CD14-positive monocyte (primary cell): ENCODE results near the gene CCND1. TPM values are rescaled to one million over a fixed set of nuclear protein-coding genes. Genes with fewer than 3 reads are reported as not detected.

ENCODE experiments used
- DNase-seq, 3 donors: peaks; one replicate each; pipeline ENCODE4 v3.0.0-alpha.2; 2011 to 2022
- H2AFZ ChIP-seq: 2 replicates; pipeline ENCODE4 v1.6.0; 2012; ENCODE audit warnings: mild to moderate bottlenecking, low read depth, low read length, inconsistent platforms; ENCODE audit not compliant: insufficient read depth, poor library complexity, severe bottlenecking
- H3K27ac ChIP-seq, 2 donors: 1 replicate in 1 of 2; 2 replicates in 1 of 2; pipeline ENCODE4 v1.5.1; 2012 to 2013; ENCODE audit warnings: low read length in 2 of 2, control low read depth in 1 of 2, inconsistent platforms in 1 of 2, low read depth in 1 of 2, mild to moderate bottlenecking in 1 of 2
- H3K27me3 ChIP-seq, 2 donors: one replicate each; pipeline versions ENCODE4 v1.6.0 to v1.6.1; 2011 to 2013; ENCODE audit warnings: low read length in 2 of 2; ENCODE audit not compliant: control insufficient read depth in 2 of 2, insufficient read depth in 2 of 2
- H3K36me3 ChIP-seq, 2 donors: replicated peaks in 1 of 2; 1 replicate in 1 of 2; 2 replicates in 1 of 2; pipeline versions ENCODE4 v1.5.1 to v1.6.1; 2012 to 2013; ENCODE audit warnings: low read length in 2 of 2, control low read depth in 1 of 2, inconsistent platforms in 1 of 2, mild to moderate bottlenecking in 1 of 2; ENCODE audit not compliant: insufficient read depth in 2 of 2, control insufficient read depth in 1 of 2
- H3K4me1 ChIP-seq, 2 donors: 1 replicate in 1 of 2; 2 replicates in 1 of 2; pipeline versions ENCODE4 v1.5.1 to v1.6.1; 2012 to 2013; ENCODE audit warnings: low read length in 2 of 2, control low read depth in 1 of 2, inconsistent platforms in 1 of 2, mild to moderate bottlenecking in 1 of 2, moderate library complexity in 1 of 2; ENCODE audit not compliant: insufficient read depth in 2 of 2, control insufficient read depth in 1 of 2
- H3K4me2 ChIP-seq: replicated peaks from 2 replicates; pipeline ENCODE3; 2012; ENCODE audit warnings: low read length, moderate library complexity, mild to moderate bottlenecking; ENCODE audit not compliant: poor library complexity, severe bottlenecking; ENCODE audit errors: extremely low read depth
- H3K4me3 ChIP-seq, 3 experiments: fragments of 200-600 bp in 1 of 3; sonication (generic) in 1 of 3; replicated peaks in 1 of 3; 1 replicate in 2 of 3; 2 replicates in 1 of 3; pipeline ENCODE4 v1.5.1; 2011 to 2013; ENCODE audit warnings: low read length in 3 of 3, mild to moderate bottlenecking in 3 of 3, control low read depth in 2 of 3, low read depth in 2 of 3, inconsistent platforms in 1 of 3, moderate library complexity in 1 of 3
- H3K79me2 ChIP-seq: 2 replicates; pipeline ENCODE4 v1.6.0; 2012; ENCODE audit warnings: mild to moderate bottlenecking, control low read depth, inconsistent platforms, low read length, moderate library complexity; ENCODE audit not compliant: insufficient read depth
- H3K9ac ChIP-seq: 2 replicates; pipeline ENCODE4 v1.6.0; 2017; ENCODE audit warnings: low read length, mild to moderate bottlenecking; ENCODE audit not compliant: insufficient read depth, poor library complexity, severe bottlenecking
- H3K9me3 ChIP-seq, 2 donors: replicated peaks in 1 of 2; 1 replicate in 1 of 2; 2 replicates in 1 of 2; pipeline versions ENCODE4 v1.5.1 to v1.6.1; 2012 to 2013; ENCODE audit warnings: low read length in 2 of 2, control low read depth in 1 of 2; ENCODE audit not compliant: control insufficient read depth in 1 of 2, insufficient read depth in 1 of 2
- H4K20me1 ChIP-seq: 2 replicates; pipeline ENCODE4 v1.6.0; 2012; ENCODE audit warnings: mild to moderate bottlenecking, low read length, control low read depth, moderate library complexity; ENCODE audit not compliant: insufficient read depth
- H3K27ac Mint-ChIP-seq, 7 donors: one replicate each; pipeline ENCODE4 v1.8.0; 2020; ENCODE audit warnings: mild to moderate bottlenecking in 7 of 7, mixed read lengths in 7 of 7, moderate library complexity in 6 of 7, inconsistent platforms in 2 of 7
- H3K27me3 Mint-ChIP-seq, 3 donors: one replicate each; pipeline ENCODE4 v1.8.0; 2021 to 2022; ENCODE audit warnings: low read depth in 3 of 3, mild to moderate bottlenecking in 3 of 3, mixed read lengths in 3 of 3, moderate library complexity in 3 of 3, inconsistent platforms in 1 of 3
- H3K36me3 Mint-ChIP-seq, 2 donors: one replicate each; pipeline ENCODE4 v1.8.0; 2020; ENCODE audit warnings: mixed read lengths in 2 of 2, inconsistent platforms in 1 of 2, mild to moderate bottlenecking in 1 of 2
- H3K4me1 Mint-ChIP-seq: one replicate; pipeline ENCODE4 v1.8.0; 2020; ENCODE audit warnings: mild to moderate bottlenecking, mixed read lengths
- H3K4me3 Mint-ChIP-seq, 2 donors: one replicate each; pipeline ENCODE4 v1.8.0; 2020; ENCODE audit warnings: mild to moderate bottlenecking in 2 of 2, mixed read lengths in 2 of 2, moderate library complexity in 1 of 2
- H3K9me3 Mint-ChIP-seq, 7 donors: one replicate each; pipeline ENCODE4 v1.8.0; 2020 to 2022; ENCODE audit warnings: mixed read lengths in 7 of 7, mild to moderate bottlenecking in 6 of 7, moderate library complexity in 6 of 7, inconsistent platforms in 2 of 7
- WGBS: methylation state at CpG from one replicate; pipeline ENCODE4 v1.1.5; 2013; ENCODE audit warnings: missing lambda C conversion rate; ENCODE audit not compliant: insufficient coverage; 5-methylcytosine and 5-hydroxymethylcytosine counted together
- intact Hi-C, 2 donors: fragments of 100-400 bp; cut with micrococcal nuclease; formaldehyde crosslinking; loops; one replicate each; pipeline versions ENCODE4 v1.15.0 to v1.15.1; 2023
- polyA plus RNA-seq, 3 donors: library from polyadenylated mRNA; depleted of rRNA in 1 of 3; unstranded in 2 of 3; stranded (reverse) in 1 of 3; fragments of 300-500 nt in 2 of 3; fragments of >200 nt in 1 of 3; fragmentation: Illumina TruSeq in 2 of 3; gene quantifications; 1 replicate in 2 of 3; 2 replicates in 1 of 3; pipeline ENCODE4 v1.2.3, GENCODE V29; 2012 to 2021
- TF ChIP-seq, protein P1 (sequence below): fragments of 200-600 bp; IDR thresholded peaks from one replicate; pipeline ENCODE4 v1.8.0; 2022; ENCODE audit warnings: antibody characterized with exemption, mild to moderate bottlenecking

CCND1 gene
- polyA plus RNA-seq, 3 donors: 0.01 TPM; not detected in 2

DNA sequence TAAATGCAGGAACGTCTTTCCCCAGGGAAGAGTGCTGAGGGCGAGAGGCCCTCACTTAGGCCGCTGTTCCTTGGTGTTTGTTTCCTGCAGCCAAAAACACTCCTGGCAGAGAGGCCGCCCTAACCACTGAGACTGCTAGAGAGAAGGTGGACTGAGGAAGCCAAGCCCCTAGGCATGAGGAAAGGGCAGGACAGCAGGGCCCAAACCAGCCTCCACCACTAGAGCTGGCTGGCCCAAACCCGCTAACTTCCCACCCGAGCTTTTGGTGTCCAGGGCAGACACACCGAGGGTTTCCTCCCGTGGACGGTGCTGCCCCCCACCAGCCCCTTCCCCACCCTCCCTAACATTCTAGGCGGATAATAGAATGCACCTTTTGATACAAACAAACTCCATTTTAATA, 56.9 kb downstream of the CCND1 start:
- Mint-ChIP-seq H3K4me3 (no peak overlapping the region), H3K4me1 (no peaks in the 10 kb centered on the region), H3K27ac (no peak overlapping the region), H3K9me3 (peaks cover 0 to 7% (median 1%) of the 10 kb centered on the region in 7 donors), H3K36me3 (no peaks in the 10 kb centered on the region), H3K27me3 (peaks cover 27 to 59% (median 41%) of the 10 kb centered on the region in 3 donors)
- H3K79me2 ChIP-seq: no peaks in the 10 kb centered on the region
- H3K4me2 ChIP-seq: no peak overlapping the region
- 88% methylated on average over 4 of the region's 10 CpGs for WGBS
- no peaks in the 10 kb centered on the region for H3K4me1 ChIP-seq
- intact Hi-C loops: no loop called here
- TF ChIP-seq, protein P1, sequence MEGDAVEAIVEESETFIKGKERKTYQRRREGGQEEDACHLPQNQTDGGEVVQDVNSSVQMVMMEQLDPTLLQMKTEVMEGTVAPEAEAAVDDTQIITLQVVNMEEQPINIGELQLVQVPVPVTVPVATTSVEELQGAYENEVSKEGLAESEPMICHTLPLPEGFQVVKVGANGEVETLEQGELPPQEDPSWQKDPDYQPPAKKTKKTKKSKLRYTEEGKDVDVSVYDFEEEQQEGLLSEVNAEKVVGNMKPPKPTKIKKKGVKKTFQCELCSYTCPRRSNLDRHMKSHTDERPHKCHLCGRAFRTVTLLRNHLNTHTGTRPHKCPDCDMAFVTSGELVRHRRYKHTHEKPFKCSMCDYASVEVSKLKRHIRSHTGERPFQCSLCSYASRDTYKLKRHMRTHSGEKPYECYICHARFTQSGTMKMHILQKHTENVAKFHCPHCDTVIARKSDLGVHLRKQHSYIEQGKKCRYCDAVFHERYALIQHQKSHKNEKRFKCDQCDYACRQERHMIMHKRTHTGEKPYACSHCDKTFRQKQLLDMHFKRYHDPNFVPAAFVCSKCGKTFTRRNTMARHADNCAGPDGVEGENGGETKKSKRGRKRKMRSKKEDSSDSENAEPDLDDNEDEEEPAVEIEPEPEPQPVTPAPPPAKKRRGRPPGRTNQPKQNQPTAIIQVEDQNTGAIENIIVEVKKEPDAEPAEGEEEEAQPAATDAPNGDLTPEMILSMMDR: no peak
- no peaks in the 10 kb centered on the region for H3K9me3 ChIP-seq
- H3K4me3 ChIP-seq: no peak overlapping the region
- no peak for DNase-seq
- no peak overlapping the region for H3K9ac ChIP-seq
- H3K27me3 ChIP-seq: peaks cover 22 to 35% of the 10 kb centered on the region in 2 donors
- H2AFZ ChIP-seq: no peak overlapping the region
- H3K36me3 ChIP-seq: no peaks in the 10 kb centered on the region
- H4K20me1 ChIP-seq: no peaks in the 10 kb centered on the region
- H3K27ac ChIP-seq: no peak overlapping the region

DNA sequence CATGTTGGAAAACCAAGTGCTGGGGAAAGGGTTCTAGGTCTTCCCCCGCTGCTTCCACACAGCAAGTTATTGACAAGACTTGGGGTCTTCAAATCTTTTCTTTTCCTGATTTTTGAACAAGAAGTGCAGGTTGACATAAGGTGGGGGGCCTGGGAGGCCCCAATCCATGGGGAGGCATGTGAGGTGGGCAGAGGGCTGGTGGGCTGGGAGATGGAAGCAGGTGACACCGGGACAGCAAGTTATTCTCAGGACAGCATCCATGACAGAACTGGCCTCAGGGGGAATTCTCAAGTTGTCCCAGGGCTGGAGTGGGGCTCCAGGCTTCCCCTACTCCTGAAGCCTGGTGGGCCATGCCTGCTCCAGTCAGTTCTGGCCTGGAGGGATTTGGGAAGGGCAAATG, 57.4 kb downstream of the CCND1 start:
- H3K4me1 Mint-ChIP-seq: no peaks in the 10 kb centered on the region

More for the DNA sequence above, 57.4 kb downstream of the CCND1 start:
- H4K20me1 ChIP-seq: no peaks in the 10 kb centered on the region
- DNase-seq: no peak
- Mint-ChIP-seq H3K4me3 (no peak overlapping the region), H3K27ac (no peak overlapping the region), H3K9me3 (peaks cover 0 to 4% (median 0%) of the 10 kb centered on the region in 7 donors), H3K27me3 (peaks cover 32 to 60% (median 46%) of the 10 kb centered on the region in 3 donors), H3K36me3 (no peaks in the 10 kb centered on the region)
- no peak overlapping the region for H3K27ac ChIP-seq
- H3K4me1 ChIP-seq: no peaks in the 10 kb centered on the region
- H3K9me3 ChIP-seq: no peaks in the 10 kb centered on the region
- H3K27me3 ChIP-seq: peaks cover 26 to 40% of the 10 kb centered on the region in 2 donors
- no peaks in the 10 kb centered on the region for H3K36me3 ChIP-seq
- no peak overlapping the region for H3K4me2 ChIP-seq
- no peak overlapping the region for H3K4me3 ChIP-seq
- H3K9ac ChIP-seq: no peak overlapping the region
- intact Hi-C loops: no loop called here
- no peak overlapping the region for H2AFZ ChIP-seq
- 100% methylated on average over 1 of the region's 2 CpGs for WGBS
- H3K79me2 ChIP-seq: no peaks in the 10 kb centered on the region
- TF ChIP-seq, protein P1: no peak
